GM21423 (cell line): ENCODE data around the gene RABEP2.
"Not testable (repeated sequence)": the region's sequence is repeated elsewhere in the genome, so short reads cannot be mapped to it uniquely, and the experiment has no call there.

Experiments used
- ATAC-seq: cut with Tn5 transposase; IDR thresholded peaks from one replicate; pipeline ENCODE4 v1.9.1; 2021; ENCODE audit warnings: mild to moderate bottlenecking, moderate library complexity; ENCODE audit not compliant: unreplicated experiment

RABEP2 gene

DNA sequence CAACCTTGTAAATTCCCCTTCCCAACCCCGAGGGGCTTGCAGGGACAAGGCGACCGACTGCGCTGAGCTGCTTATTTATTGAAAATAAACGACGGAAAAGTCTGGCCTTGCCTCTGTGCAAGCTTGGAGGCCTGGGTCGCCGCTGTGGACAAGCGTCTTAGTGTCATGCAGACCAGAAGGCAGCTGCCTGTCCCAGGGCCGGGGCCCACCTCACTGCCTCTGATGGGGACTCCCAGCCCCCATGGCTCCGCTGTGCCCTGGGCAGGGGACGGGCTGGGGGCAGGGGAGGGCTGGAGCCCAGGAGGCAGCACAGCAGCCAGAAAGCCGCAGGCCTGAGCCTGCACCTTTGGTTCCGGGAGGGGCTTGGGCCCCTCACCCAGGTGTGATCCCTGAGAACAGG lies 20.7 kb downstream of the RABEP2 start:
- ATAC-seq = no peak

- no peak for ATAC-seq
Measured at GRCh38 chr16:28903344-28904042, 21.5 kb downstream of the RABEP2 start.

DNA sequence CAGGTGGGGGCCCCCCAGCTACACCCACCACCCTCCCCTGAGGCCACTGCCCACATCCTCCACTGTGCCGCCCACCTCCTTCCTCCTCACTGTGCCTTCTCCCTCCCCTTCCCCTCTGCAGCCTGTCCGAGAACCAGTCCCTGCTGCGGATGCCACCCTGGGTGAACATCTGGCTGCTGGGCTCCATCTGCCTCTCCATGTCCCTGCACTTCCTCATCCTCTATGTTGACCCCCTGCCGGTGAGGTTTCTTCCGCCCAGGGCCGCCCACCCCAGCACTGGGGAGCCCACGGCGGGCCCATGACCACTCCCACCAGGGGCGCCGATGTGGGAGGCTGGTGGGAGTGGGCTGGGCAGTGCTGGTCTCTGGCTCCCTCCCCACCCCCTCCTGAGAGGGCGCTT lies 22.1 kb downstream of the RABEP2 start:
- no peak for ATAC-seq

GRCh38 chr16:28901862-28902261 lies 23.2 kb downstream of the RABEP2 start:
- no peak for ATAC-seq

GRCh38 chr16:28900601-28901000 lies 24.4 kb downstream of the RABEP2 start:
- no peak for ATAC-seq

DNA sequence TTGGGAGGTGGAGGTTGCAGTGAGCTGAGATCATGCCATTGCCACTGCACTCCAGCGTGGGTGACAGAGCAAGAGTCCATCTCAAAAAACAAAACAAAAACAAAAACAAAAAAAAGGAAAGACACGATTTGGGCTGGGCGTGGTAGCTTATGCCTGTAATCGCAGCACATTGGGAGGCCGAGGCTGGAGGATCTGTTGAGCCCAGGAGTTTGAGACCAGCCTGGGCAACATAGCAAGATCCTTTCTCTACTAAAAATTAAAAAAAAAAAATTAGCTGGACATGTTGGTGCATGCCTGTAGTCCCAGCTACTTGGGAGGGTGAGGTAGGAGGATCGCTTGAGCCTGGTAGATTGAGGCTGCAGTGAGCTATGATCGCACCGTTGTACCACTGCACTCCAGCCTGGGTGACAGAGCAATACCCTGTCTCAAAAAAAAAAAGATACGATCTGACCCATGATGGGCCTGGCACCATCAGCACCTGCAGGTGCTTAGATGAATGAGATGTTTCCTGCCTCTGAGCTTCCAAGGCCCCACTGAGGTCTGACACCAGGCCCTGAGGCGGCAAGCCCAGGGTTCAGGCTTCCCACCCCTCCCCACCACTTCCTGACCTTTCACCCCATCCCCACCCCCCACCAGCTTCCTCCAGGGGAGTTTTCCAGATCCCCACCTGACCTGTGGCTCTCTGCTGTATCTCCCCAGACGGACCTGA lies 25.0 kb downstream of the RABEP2 start:
- ATAC-seq = no peak

- ATAC-seq = no peak
Measured at GRCh38 chr16:28898942-28899341, 26.1 kb downstream of the RABEP2 start.

DNA sequence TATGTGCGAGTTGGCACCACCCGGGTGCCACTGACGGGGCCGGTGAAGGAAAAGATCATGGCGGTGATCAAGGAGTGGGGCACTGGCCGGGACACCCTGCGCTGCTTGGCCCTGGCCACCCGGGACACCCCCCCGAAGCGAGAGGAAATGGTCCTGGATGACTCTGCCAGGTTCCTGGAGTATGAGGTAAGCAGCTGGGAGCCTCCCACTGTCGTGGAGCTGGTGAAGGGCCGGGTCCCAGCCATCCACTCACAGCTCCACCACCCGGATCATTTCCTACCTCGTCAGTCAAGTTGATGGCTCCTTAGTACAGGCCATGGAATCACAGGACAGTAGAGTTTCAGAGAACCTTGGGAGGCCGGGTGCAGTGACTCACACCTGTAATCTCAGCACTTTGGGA lies 26.8 kb downstream of the RABEP2 start:
- no peak for ATAC-seq

DNA sequence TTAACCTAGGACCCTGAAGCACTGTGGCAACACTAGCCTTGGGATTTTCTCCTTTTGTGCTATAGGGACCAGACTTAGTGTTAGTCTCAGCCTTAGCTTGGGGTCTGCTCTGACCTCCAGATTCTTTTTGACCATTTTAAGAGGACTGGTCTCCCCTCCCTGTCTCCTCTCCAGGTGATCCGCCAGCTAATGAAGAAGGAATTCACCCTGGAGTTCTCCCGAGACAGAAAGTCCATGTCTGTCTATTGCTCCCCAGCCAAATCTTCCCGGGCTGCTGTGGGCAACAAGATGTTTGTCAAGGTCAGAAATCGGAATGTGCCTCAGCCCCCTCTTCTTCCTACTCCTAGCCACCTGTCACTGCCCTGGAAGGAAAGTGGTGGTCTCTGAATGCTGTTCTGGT lies 27.2 kb downstream of the RABEP2 start:
- ATAC-seq = no peak

DNA sequence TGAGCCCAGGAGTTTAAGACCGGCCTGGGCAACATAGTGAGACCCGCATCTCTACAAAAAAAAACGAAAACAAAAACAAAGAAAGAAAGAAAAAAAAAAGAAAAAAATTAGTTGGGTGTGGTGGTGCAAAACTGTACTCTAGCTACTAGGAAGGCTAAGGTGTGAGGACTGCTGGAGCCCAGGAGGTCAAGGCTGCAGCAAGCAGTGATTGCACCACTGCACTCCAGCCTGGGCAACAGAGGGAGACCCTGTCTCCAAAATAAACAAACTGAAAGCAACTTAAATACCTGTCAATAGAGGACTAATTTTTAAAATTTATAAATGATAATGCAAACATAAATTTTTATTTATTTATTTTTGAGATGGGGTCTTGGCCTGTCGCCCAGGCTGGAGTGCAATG lies 29.4 kb downstream of the RABEP2 start:
- ATAC-seq = no peak

- ATAC-seq = no peak
Measured at GRCh38 chr16:28893291-28893690, 31.7 kb downstream of the RABEP2 start.

- no peak for ATAC-seq
Measured at GRCh38 chr16:28891964-28892890, 32.8 kb downstream of the RABEP2 start.

GRCh38 chr16:28890355-28890754 lies 34.7 kb downstream of the RABEP2 start:
- ATAC-seq = not testable (repeated sequence)

- ATAC-seq = no peak
Measured at GRCh38 chr16:28886945-28887344, 38.1 kb downstream of the RABEP2 start.

DNA sequence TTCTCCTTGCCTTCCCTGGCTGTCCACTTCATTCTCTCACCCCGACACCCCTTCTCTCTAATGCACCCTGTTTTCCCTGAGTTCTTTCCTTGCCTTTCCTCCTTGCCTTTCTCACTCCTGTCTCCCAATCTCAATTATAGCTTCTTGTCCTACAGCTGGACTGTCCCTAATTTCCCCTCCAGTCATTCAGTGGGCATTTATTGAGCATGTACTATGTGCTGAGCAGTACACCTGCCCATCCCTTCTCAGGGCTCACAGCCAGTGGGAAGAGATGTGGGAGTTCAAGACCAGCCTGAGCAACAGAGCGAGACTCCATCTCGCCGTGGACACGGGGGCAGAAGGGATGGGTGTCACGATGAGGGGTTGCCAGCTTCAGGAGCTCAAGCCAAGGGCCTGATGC lies 41.0 kb downstream of the RABEP2 start:
- ATAC-seq = no peak

DNA sequence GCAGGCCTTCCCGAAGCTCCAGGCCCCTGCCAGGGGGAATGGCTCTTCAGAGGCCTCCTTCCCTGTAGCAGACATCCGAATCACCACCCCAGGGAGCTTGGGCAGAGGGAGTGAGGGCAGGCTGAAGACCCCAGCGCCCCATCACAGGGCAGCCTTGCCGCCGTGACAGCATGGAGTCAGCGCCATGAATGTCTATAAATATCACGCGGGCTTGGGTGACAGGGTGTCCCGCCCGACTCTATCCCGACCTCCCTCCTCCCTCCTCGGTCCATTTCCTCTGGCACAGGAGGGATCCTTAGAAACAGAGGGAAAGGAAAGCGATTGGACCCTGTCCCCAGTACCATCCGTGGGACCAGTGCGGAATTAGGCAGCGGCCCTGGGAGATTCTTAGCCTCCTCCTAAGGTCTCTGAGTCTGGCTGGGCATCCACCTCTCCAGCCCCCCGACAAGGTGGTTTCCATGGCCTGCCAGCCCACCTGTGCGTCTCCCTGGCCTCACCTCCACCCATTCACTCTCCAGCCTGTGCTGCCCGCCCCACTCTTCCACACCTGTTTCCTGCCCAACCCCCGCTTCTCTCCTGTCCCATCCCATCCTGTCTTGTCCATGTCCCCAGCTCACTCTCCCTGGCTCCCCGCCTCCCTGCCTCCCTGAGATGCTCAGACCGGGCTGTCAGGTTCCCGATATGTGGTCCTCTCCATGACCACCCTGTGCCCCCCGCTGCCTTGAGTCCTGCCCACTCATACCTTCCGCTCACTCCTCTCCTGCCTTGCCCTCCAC lies 41.6 kb downstream of the RABEP2 start:
- ATAC-seq = no peak

DNA sequence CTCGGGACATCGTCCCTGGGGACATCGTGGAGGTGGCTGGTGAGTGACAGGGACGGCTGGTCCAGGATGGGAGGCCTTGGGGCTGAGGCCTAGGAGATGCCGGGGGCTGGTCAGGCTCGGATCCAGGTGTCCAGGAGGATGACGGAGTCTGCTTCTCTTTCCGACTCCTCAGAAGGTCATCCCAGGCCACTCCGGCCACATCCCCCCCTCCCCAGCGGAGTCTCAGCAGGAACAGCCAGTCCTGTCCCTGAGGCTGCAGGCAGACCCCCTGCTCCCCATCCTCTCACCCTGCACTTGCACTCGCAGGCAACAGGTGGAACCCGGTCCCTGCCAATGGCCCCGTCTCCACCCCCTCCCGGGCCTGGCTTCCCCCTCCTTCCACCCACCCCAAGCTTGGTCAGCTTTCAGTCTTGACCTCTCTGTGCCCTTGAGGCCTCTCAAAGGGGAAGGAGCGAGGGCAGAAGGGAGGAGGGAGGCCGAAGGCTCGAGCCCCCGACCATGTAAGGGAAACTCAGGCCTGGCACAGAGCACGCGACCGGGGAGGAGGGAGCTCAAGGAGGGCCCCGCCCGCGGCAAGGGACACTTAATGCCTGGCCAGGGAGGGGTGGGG lies 42.4 kb downstream of the RABEP2 start:
- no peak for ATAC-seq

GRCh38 chr16:28881565-28881964 lies 43.5 kb downstream of the RABEP2 start:
- not testable (repeated sequence) for ATAC-seq

DNA sequence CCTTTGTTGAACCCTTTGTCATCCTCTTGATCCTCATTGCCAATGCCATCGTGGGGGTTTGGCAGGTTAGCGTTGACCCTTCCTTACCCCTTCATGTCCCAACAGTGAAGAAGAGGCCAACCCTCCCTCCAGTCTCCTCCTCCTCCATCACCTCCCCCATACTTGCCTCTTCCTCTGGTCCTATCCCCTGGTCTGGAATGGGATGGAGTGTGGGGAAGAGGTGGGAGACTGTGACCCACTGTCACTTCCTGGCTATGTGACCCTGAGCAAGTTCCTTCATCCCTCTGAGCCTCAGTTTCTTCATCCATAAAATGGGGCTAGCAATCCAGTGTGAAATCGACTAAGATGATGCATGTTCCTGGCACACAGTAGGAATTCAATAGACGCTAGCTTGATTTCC lies 44.1 kb downstream of the RABEP2 start:
- ATAC-seq = no peak

- no peak for ATAC-seq
Measured at GRCh38 chr16:28880589-28880915, 44.5 kb downstream of the RABEP2 start.
